OCI-LY7 (cell line): ENCODE results near the gene SMTNL2. TPM values are rescaled to one million over a fixed set of nuclear protein-coding genes. Genes with fewer than 3 reads are reported as not detected.

ENCODE experiments used
- BruUV-seq: library from RNA; stranded (reverse); fragments of 400-500 nt; replicated peaks from 2 replicates; lab custom pipeline; 2021; lab: Mats Ljungman, UMichigan
- CTCF ChIA-PET: fragments of 300-600 bp; sonication (Branson Sonifier 250); formaldehyde crosslinking; loops from one replicate; lab custom pipeline; 2022; ENCODE audit warnings: antibody characterized with exemption; ENCODE audit not compliant: unreplicated experiment; lab: Charles Lee
- POLR2A ChIA-PET: fragments of 300-600 bp; sonication (Branson Sonifier 250); formaldehyde crosslinking; loops from one replicate; lab custom pipeline; 2022; ENCODE audit warnings: antibody characterized with exemption; lab: Charles Lee
- DNase-seq: peaks from one replicate; pipeline ENCODE4 v3.0.0-alpha.2; 2015; ENCODE audit warnings: low spot score
- H2AFZ ChIP-seq: fragments of 200-600 bp; sonication (generic), shearing (Covaris generic); 2 replicates; pipeline ENCODE4 v1.6.1; 2014; ENCODE audit warnings: mild to moderate bottlenecking, antibody characterized with exemption, low read length, moderate library complexity
- H3K27ac ChIP-seq: fragments of 200-600 bp; sonication (generic); 2 replicates; pipeline ENCODE4 v1.5.1; 2014; ENCODE audit warnings: mixed run types, low read depth, mild to moderate bottlenecking, moderate library complexity, low read length, inconsistent platforms; ENCODE audit not compliant: poor library complexity, severe bottlenecking
- H3K36me3 ChIP-seq: fragments of 200-600 bp; sonication (generic); 2 replicates; pipeline ENCODE4 v1.6.1; 2014; ENCODE audit warnings: mild to moderate bottlenecking, antibody characterized with exemption, low read length, moderate library complexity, mixed read lengths; ENCODE audit not compliant: insufficient read depth
- H3K4me1 ChIP-seq: fragments of 200-600 bp; sonication (generic); 2 replicates; pipeline ENCODE4 v1.5.1; 2014; ENCODE audit warnings: mild to moderate bottlenecking, low read length; ENCODE audit not compliant: insufficient read depth, poor library complexity, severe bottlenecking
- H3K4me2 ChIP-seq: fragments of 200-600 bp; sonication (generic); 2 replicates; pipeline ENCODE4 v1.6.1; 2014; ENCODE audit warnings: mild to moderate bottlenecking, low read length
- H3K4me3 ChIP-seq: fragments of 200-600 bp; sonication (generic); 2 replicates; pipeline ENCODE4 v1.5.1; 2014; ENCODE audit warnings: mild to moderate bottlenecking, low read depth, low read length; ENCODE audit not compliant: poor library complexity, severe bottlenecking
- H3K79me2 ChIP-seq: fragments of 200-600 bp; sonication (generic); 2 replicates; pipeline ENCODE4 v1.6.1; 2016; ENCODE audit warnings: low read depth, mild to moderate bottlenecking, low read length, moderate library complexity, mixed read lengths; ENCODE audit not compliant: insufficient read depth
- H3K9me2 ChIP-seq: fragments of 200-600 bp; sonication (generic); 2 replicates; pipeline ENCODE4 v1.6.1; 2016; ENCODE audit warnings: mild to moderate bottlenecking, low read length, mixed read lengths; ENCODE audit not compliant: insufficient read depth
- H3K9me3 ChIP-seq: fragments of 200-600 bp; sonication (generic); 2 replicates; pipeline ENCODE4 v1.6.1; 2014; ENCODE audit warnings: mild to moderate bottlenecking, mixed run types, low read length, mixed read lengths
- H4K20me1 ChIP-seq: fragments of 200-600 bp; sonication (generic); 2 replicates; pipeline ENCODE4 v1.6.1; 2014; ENCODE audit warnings: mild to moderate bottlenecking, antibody characterized with exemption, low read length, moderate library complexity, mixed read lengths; ENCODE audit not compliant: insufficient read depth
- EZH2phosphoT487 ChIP-seq: fragments of 200-600 bp; sonication (generic); IDR thresholded peaks from 2 replicates; pipeline ENCODE4 v1.6.1; 2018; ENCODE audit warnings: low read depth, borderline replicate concordance, mild to moderate bottlenecking, mixed run types, antibody characterized with exemption, low read length, moderate library complexity, mixed read lengths
- intact Hi-C: fragments of 100-400 bp; cut with micrococcal nuclease; formaldehyde crosslinking; loops from one replicate; pipeline ENCODE4 v1.10.0; 2022; ENCODE audit not compliant: unreplicated experiment
- total RNA-seq, 2 experiments: library from RNA; depleted of rRNA in 1 of 2; stranded (reverse); fragments of >200 nt in 1 of 2; shearing (Covaris generic) in 1 of 2; gene quantifications; 2 replicates each; pipeline ENCODE4 v1.2.3, GENCODE V29; 2014 to 2022
- TF ChIP-seq, protein P1 (sequence below): fragments of 200-600 bp; sonication (generic); conservative IDR thresholded peaks from 2 replicates; pipeline ENCODE4 v1.5.1; 2014; ENCODE audit warnings: mild to moderate bottlenecking, antibody characterized with exemption, low read length, moderate library complexity, mixed read lengths

SMTNL2 gene
- total RNA-seq, 2 experiments from 2014 or later: not detected

DNA sequence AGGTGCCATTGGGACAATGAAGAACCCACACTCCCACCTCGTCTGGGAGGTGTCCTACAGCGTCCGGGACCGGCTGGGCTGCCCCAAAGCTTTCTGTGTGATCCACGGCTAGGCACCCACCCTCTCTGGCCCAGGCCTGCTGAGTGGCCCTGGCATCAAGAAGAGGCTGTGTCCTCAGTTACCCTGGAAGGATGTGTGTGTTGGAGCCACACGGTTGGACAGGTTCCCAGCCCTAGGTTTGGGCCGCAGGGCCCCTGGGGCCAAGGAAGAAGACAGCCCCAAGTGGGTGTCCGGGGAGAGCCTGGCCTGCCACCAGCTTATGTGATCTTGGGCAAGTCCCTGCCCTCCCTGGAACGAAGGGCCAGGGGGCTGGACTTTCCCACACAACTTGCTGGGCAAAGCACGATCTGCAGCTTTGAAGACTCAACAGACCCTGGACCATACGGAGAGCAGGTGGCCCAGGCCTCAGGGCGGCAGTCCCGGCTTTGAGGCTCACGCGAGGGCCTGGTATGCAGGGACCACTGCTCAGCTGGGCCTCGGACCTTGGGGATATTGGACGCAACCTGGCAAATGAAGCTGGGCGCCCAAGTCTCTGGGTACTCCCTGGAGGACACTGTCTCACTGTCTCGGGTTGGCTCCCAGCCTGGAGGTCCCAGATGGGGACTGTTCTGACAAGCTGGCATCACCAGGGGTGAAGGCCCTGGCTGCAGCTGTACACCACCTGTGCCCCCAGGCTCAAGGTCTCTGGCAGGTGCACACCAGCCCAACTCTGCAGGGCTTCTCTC, 46.7 kb upstream of the SMTNL2 start:
- no peak for TF ChIP-seq EZH2phosphoT487
- TF ChIP-seq, protein P1, sequence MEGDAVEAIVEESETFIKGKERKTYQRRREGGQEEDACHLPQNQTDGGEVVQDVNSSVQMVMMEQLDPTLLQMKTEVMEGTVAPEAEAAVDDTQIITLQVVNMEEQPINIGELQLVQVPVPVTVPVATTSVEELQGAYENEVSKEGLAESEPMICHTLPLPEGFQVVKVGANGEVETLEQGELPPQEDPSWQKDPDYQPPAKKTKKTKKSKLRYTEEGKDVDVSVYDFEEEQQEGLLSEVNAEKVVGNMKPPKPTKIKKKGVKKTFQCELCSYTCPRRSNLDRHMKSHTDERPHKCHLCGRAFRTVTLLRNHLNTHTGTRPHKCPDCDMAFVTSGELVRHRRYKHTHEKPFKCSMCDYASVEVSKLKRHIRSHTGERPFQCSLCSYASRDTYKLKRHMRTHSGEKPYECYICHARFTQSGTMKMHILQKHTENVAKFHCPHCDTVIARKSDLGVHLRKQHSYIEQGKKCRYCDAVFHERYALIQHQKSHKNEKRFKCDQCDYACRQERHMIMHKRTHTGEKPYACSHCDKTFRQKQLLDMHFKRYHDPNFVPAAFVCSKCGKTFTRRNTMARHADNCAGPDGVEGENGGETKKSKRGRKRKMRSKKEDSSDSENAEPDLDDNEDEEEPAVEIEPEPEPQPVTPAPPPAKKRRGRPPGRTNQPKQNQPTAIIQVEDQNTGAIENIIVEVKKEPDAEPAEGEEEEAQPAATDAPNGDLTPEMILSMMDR: no peak
- no TSS peak for BruUV-seq
- no peaks in the 10 kb centered on the region for H3K9me2 ChIP-seq
- H4K20me1 ChIP-seq: no peaks in the 10 kb centered on the region
- no peaks in the 10 kb centered on the region for H3K79me2 ChIP-seq
- intact Hi-C loops: no loop called here
- no peak overlapping the region for H3K4me3 ChIP-seq
- H3K36me3 ChIP-seq: peaks cover 61% of the 10 kb centered on the region
- H2AFZ ChIP-seq: no peak overlapping the region
- H3K4me2 ChIP-seq: no peak overlapping the region
- no peak overlapping the region for H3K27ac ChIP-seq
- no peaks in the 10 kb centered on the region for H3K4me1 ChIP-seq
- POLR2A ChIA-PET: no interaction called here
- no peak for DNase-seq
- H3K9me3 ChIP-seq: no peaks in the 10 kb centered on the region
- CTCF ChIA-PET: no interaction called here

DNA sequence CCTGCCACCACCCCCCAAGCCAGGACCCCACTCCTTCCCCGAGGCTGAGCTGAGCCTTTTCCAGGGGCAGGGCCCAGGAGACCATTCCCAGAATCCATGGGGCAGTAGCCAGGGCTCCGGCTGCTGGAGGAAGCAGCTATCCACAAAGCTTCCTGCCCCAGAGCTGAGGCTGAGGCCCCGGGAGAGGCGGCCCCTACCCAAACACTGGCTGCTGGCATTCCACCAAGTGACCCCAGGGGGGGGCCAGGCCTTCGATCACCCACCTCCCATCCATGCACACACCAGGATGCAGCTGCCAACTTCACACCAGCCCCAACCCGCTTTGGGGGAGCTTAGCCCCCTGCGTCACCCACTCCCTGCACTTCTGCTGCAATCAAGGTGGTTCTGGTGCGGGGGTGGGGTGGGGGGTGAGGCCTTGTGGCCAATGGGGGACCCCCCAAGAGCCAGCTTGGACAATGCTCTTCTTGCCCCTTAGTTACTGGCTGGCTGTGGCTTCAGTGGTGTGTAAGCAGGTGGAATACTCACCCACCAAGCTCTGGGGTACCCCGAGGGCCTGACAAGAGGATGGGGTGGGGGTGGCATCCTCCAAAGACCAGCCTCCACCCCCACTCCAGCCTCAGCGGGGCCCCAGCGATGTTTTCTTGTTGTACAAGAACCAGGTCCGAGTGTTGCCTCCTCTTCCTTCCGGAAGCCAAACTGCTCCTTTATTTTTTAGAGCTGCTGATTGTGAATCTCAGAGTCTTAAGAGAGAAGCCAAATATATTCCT, 45.9 kb upstream of the SMTNL2 start:
- no TSS peak for BruUV-seq
- Histone ChIP-seq H3K9me2 (no peaks in the 10 kb centered on the region), H3K36me3 (peaks cover 69% of the 10 kb centered on the region), H3K9me3 (no peaks in the 10 kb centered on the region), H3K79me2 (no peaks in the 10 kb centered on the region), H2AFZ (no peak overlapping the region), H3K4me3 (no peak overlapping the region), H3K27ac (no peak overlapping the region), H3K4me2 (no peak overlapping the region), H4K20me1 (no peaks in the 10 kb centered on the region), H3K4me1 (no peaks in the 10 kb centered on the region)
- ChIA-PET CTCF (no interaction called here), POLR2A (interaction anchor here (0.6 kb wide), 1 partner anchor 18 kb away, joined by 3 read pairs; no protein-coding TSS in a partner anchor)
- no peak for DNase-seq
- intact Hi-C loops: no loop called here
- TF ChIP-seq, protein P1: no peak
- TF ChIP-seq EZH2phosphoT487: no peak
